ENCODE results near the gene CCDC192. TPM values are rescaled to one million over a fixed set of nuclear protein-coding genes. Genes with fewer than 3 reads are reported as not detected.

The CCDC192 gene
- total RNA-seq, 1 experiment from 2014 or later: not detected

DNA sequence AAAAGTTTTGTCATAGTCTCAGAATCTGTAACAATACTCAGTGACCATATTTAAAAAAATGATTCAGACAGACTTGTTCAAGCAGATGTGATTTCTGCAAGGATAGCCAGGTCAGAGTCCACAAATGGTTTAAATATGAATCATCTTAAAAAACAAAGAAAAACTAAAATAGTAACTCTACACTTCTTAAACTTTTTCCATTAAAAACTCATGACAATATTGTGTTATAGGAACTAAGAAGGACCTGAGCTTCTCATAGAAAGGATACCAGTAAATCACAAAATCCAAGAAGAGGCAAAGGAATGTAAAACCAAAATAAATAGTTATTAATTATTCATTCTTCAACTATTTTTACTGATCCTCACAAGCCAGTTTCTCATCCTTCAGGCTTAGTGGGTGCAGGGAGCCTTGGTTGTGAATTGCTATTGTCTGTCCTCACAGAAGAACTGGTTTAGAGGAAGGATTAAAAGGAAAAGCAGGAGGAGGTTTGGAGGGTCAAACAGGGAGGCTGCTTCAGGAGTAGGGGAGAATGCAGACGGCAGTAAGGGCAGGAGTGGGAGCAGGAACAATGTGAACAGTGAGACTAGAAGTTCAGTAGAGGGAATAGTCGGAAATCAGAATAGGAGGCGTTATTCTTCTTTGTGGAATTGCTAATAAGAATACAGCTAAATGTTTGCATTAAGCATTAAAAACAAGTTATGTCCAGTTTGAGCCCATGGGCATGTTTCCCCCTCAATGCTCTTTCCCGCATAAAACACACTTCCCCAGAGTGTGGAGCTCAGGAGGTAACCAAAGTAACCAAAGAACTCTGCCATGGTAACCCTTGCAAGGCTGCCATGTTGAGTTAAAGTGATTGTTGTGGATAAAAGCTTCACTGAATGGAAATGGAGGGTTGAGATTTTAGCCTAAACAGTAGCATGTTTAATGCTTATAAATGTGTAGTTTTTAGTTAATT, 110.7 kb downstream of the CCDC192 start:
- no peaks in the 10 kb centered on the region for H3K27me3 ChIP-seq (replicated peaks)
- no peaks in the 10 kb centered on the region for H3K36me3 ChIP-seq
- DNase-seq (ENCODE audit: low read depth in 1 of 2, low spot score in 2 of 2): peak; percentile 89 to 95
- H3K27ac ChIP-seq: peak overlapping the region; percentile 75
- H3K9me3 ChIP-seq (replicated peaks): no peaks in the 10 kb centered on the region
- peaks cover 45% of the 10 kb centered on the region for H3K4me1 ChIP-seq (replicated peaks)
- H3K4me3 ChIP-seq: no peak overlapping the region

- Histone ChIP-seq H3K4me1 (replicated peaks) (peaks cover 44% of the 10 kb centered on the region), H3K27ac (peak overlapping the region; percentile 75), H3K27me3 (replicated peaks) (no peaks in the 10 kb centered on the region), H3K36me3 (no peaks in the 10 kb centered on the region), H3K4me3 (no peak overlapping the region), H3K9me3 (replicated peaks) (no peaks in the 10 kb centered on the region)
- DNase-seq (ENCODE audit: low read depth in 1 of 2, low spot score in 2 of 2): no peak
These were observed 111.4 kb downstream of the CCDC192 start for GRCh38 chr5:127814588-127814973.

GRCh38 chr5:127820910-127821553, 117.8 kb downstream of the CCDC192 start:
- Histone ChIP-seq H3K4me1 (replicated peaks) (peaks cover 9% of the 10 kb centered on the region), H3K36me3 (no peaks in the 10 kb centered on the region), H3K27ac (no peak overlapping the region), H3K9me3 (replicated peaks) (no peaks in the 10 kb centered on the region), H3K27me3 (replicated peaks) (no peaks in the 10 kb centered on the region), H3K4me3 (no peak overlapping the region)
- DNase-seq (ENCODE audit: low read depth in 1 of 2, low spot score in 2 of 2): no peak

GRCh38 chr5:127821896-127822295, 118.7 kb downstream of the CCDC192 start:
- Histone ChIP-seq H3K27ac (no peak overlapping the region), H3K27me3 (replicated peaks) (no peaks in the 10 kb centered on the region), H3K36me3 (no peaks in the 10 kb centered on the region), H3K4me3 (no peak overlapping the region), H3K4me1 (replicated peaks) (peaks cover 13% of the 10 kb centered on the region), H3K9me3 (replicated peaks) (no peaks in the 10 kb centered on the region)
- DNase-seq (ENCODE audit: low read depth in 1 of 2, low spot score in 2 of 2): no peak

DNA sequence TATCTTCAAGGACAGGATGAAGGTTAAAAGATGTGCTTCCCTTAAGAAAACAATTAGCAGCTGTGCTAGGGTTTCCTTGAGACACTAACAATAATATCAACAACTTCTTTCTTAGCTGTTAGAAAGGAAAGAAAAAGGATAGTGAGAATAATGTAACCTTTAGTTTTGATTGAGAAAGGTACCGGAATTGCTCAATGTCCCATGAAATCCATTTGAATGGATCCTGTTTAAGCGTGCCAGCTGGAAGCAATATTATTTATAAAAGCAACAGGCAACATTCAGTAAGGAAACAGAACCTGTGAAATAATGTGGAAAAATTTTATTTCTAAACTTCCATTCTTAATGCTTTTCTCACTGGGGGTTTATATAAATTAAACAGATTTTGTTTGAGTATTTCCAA, 120.9 kb downstream of the CCDC192 start:
- peaks cover 13% of the 10 kb centered on the region for H3K4me1 ChIP-seq (replicated peaks)
- no peak for DNase-seq (ENCODE audit: low read depth in 1 of 2, low spot score in 2 of 2)
- H3K9me3 ChIP-seq (replicated peaks): no peaks in the 10 kb centered on the region
- no peak overlapping the region for H3K27ac ChIP-seq
- no peaks in the 10 kb centered on the region for H3K36me3 ChIP-seq
- no peak overlapping the region for H3K4me3 ChIP-seq
- no peaks in the 10 kb centered on the region for H3K27me3 ChIP-seq (replicated peaks)

DNA sequence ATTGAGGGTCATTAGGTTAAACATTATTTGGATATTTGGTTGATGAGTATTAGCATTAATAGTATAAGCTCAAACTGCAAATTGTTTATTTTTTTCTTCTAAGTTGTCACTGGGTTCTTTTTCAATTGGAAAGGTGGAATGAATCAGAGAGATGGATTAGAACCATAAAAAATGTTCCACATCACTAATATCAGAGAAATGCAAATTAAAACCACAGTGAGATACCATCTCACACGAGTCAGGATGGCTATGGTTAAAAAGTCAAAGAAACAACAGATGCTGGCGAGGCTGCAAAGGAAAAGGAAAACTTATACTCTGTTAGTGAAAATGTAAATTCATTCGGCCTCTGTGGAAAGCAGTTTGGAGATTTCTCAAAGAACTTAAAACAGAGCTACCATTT, 122.8 kb downstream of the CCDC192 start:
- Histone ChIP-seq H3K27me3 (replicated peaks) (no peaks in the 10 kb centered on the region), H3K4me3 (no peak overlapping the region), H3K27ac (no peak overlapping the region), H3K4me1 (replicated peaks) (peaks cover 19% of the 10 kb centered on the region), H3K36me3 (no peaks in the 10 kb centered on the region), H3K9me3 (replicated peaks) (no peaks in the 10 kb centered on the region)
- no peak for DNase-seq (ENCODE audit: low read depth in 1 of 2, low spot score in 2 of 2)

DNA sequence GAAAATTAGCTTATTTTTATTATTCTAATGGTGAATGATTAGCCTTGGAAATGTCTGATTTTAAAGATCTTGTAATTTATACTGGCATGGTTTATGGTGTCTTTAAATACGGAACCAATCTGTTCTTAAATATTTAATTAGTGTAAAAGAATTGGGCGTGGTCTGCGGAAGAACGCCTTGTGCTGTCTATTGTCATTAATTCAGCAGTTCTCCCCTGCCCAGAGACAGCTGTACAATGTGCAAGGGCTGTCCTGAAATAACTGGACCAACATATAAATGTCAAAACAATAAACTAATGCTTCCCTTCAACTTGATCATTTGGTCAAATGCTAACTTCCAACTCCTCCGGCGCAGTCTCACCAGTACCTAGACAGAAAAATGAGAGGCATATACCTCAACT, 124.3 kb downstream of the CCDC192 start:
- Histone ChIP-seq H3K36me3 (no peaks in the 10 kb centered on the region), H3K4me3 (no peak overlapping the region), H3K9me3 (replicated peaks) (no peaks in the 10 kb centered on the region), H3K4me1 (replicated peaks) (peaks cover 14% of the 10 kb centered on the region), H3K27ac (no peak overlapping the region), H3K27me3 (replicated peaks) (no peaks in the 10 kb centered on the region)
- no peak for DNase-seq (ENCODE audit: low read depth in 1 of 2, low spot score in 2 of 2)

GRCh38 chr5:127830157-127830556, 127.0 kb downstream of the CCDC192 start:
- no peak overlapping the region for H3K4me3 ChIP-seq
- no peak overlapping the region for H3K27ac ChIP-seq
- no peaks in the 10 kb centered on the region for H3K9me3 ChIP-seq (replicated peaks)
- peaks cover 31% of the 10 kb centered on the region for H3K4me1 ChIP-seq (replicated peaks)
- H3K27me3 ChIP-seq (replicated peaks): no peaks in the 10 kb centered on the region
- DNase-seq (ENCODE audit: low read depth in 1 of 2, low spot score in 2 of 2): peak in 1 of 2 experiments; percentile 38
- no peaks in the 10 kb centered on the region for H3K36me3 ChIP-seq

GRCh38 chr5:127830829-127831598, 127.8 kb downstream of the CCDC192 start:
- Histone ChIP-seq H3K27me3 (replicated peaks) (no peaks in the 10 kb centered on the region), H3K4me3 (no peak overlapping the region), H3K36me3 (no peaks in the 10 kb centered on the region), H3K27ac (no peak overlapping the region), H3K4me1 (replicated peaks) (peaks cover 35% of the 10 kb centered on the region), H3K9me3 (replicated peaks) (no peaks in the 10 kb centered on the region)
- DNase-seq (ENCODE audit: low read depth in 1 of 2, low spot score in 2 of 2): no peak

DNA sequence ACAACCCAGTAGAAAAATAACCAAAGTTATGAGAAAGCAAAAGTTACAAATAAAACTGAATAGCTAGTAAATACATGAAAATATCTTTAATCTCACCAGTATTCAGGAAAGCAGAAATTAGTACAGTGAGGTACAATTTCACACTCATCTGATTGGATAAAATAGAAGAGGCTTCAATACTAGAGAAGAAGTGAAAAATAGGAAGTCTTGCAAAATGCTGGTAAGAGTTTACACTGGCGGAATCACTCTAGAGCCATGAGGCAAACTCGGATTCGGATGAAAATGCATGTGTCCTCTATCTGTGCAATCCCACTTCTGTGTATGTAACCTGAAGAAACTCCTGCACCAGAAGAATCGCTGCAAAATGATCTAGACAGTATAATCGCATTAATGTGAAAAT, 128.9 kb downstream of the CCDC192 start:
- no peak overlapping the region for H3K27ac ChIP-seq

GRCh38 chr5:127834094-127834531, 130.9 kb downstream of the CCDC192 start:
- H3K4me3 ChIP-seq: no peak overlapping the region
- H3K4me1 ChIP-seq (replicated peaks): peaks cover 40% of the 10 kb centered on the region
- H3K27ac ChIP-seq: peak overlapping the region; percentile 55
- no peaks in the 10 kb centered on the region for H3K36me3 ChIP-seq
- H3K27me3 ChIP-seq (replicated peaks): no peaks in the 10 kb centered on the region
- DNase-seq (ENCODE audit: low read depth in 1 of 2, low spot score in 2 of 2): peak in 1 of 2 experiments; percentile 84
- H3K9me3 ChIP-seq (replicated peaks): no peaks in the 10 kb centered on the region

More for the DNA sequence above, 128.9 kb downstream of the CCDC192 start:
- no peaks in the 10 kb centered on the region for H3K36me3 ChIP-seq
- H3K9me3 ChIP-seq (replicated peaks): no peaks in the 10 kb centered on the region
- no peaks in the 10 kb centered on the region for H3K27me3 ChIP-seq (replicated peaks)
- H3K4me1 ChIP-seq (replicated peaks): peaks cover 31% of the 10 kb centered on the region
- no peak overlapping the region for H3K4me3 ChIP-seq
- no peak for DNase-seq (ENCODE audit: low read depth in 1 of 2, low spot score in 2 of 2)

DNA sequence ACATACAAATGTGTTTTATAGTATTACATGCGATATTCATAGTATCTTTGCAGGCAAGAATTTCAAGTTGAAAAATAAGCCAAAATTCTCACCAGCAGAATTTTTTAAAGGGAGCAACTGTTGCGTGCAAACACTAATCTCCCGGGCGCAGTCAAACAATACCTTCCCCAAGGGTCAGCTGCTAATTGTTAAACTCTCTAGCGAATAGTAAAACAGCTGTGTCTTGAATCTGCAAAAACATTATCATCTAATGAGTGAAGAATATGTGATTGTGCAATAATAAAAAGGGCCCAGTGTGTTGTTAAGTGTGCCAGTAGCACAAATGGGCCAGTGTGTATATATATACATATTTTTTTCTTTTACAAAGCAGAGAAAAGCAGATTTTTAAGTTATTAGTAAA, 131.4 kb downstream of the CCDC192 start:
- H3K27ac ChIP-seq: peak overlapping the region; percentile 55
- no peaks in the 10 kb centered on the region for H3K27me3 ChIP-seq (replicated peaks)
- H3K36me3 ChIP-seq: no peaks in the 10 kb centered on the region
- peak in 1 of 2 experiments; percentile 57 for DNase-seq (ENCODE audit: low read depth in 1 of 2, low spot score in 2 of 2)
- H3K4me3 ChIP-seq: no peak overlapping the region
- peaks cover 40% of the 10 kb centered on the region for H3K4me1 ChIP-seq (replicated peaks)
- no peaks in the 10 kb centered on the region for H3K9me3 ChIP-seq (replicated peaks)

DNA sequence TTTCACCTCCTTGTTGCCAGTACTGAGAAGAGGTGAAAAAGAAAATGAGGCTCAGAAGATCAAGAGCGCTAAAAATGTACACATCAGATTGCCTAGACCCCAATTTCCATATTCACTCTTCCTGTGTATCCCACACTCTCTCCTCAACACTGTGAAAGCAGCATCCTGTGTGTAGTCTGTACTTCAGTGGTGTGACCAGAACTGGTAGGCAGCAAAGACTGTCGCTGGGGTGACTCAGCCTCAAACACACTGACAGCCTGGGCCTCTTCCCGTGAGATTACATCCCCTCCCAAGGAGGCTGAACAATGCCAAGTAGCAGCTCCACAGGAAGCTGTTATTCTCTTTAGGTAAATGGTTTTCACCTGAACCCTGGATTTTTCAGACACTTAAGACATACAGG, 135.5 kb downstream of the CCDC192 start:
- peak; percentile 67 to 80 for DNase-seq (ENCODE audit: low read depth in 1 of 2, low spot score in 2 of 2)
- H3K9me3 ChIP-seq (replicated peaks): no peaks in the 10 kb centered on the region
- H3K27me3 ChIP-seq (replicated peaks): no peaks in the 10 kb centered on the region
- no peak overlapping the region for H3K4me3 ChIP-seq
- H3K36me3 ChIP-seq: no peaks in the 10 kb centered on the region
- peaks cover 28% of the 10 kb centered on the region for H3K4me1 ChIP-seq (replicated peaks)
- H3K27ac ChIP-seq: no peak overlapping the region

All from SJSA1 (cell line).